BLaER1 (cell line): ENCODE data around the gene NUP205.

Source experiments
- H3K27ac ChIP-seq: shearing (Covaris generic); formaldehyde crosslinking; 2 replicates; pipeline ENCODE4 v1.8.1; 2022
- H3K27me3 ChIP-seq: shearing (Covaris generic); formaldehyde crosslinking; 2 replicates; pipeline ENCODE4 v1.8.1; 2022
- H3K36me3 ChIP-seq: shearing (Covaris generic); formaldehyde crosslinking; 2 replicates; pipeline ENCODE4 v1.8.1; 2022
- H3K4me1 ChIP-seq: shearing (Covaris generic); formaldehyde crosslinking; 2 replicates; pipeline ENCODE4 v1.8.1; 2022
- H3K4me2 ChIP-seq: shearing (Covaris generic); formaldehyde crosslinking; 2 replicates; pipeline ENCODE4 v1.8.1; 2022
- H3K4me3 ChIP-seq: shearing (Covaris generic); formaldehyde crosslinking; 2 replicates; pipeline ENCODE4 v1.8.1; 2022
- H3K9ac ChIP-seq: shearing (Covaris generic); formaldehyde crosslinking; 2 replicates; pipeline ENCODE4 v1.8.1; 2022
- H3K9me3 ChIP-seq: shearing (Covaris generic); formaldehyde crosslinking; 2 replicates; pipeline ENCODE4 v1.8.1; 2022
- H4K20me1 ChIP-seq: shearing (Covaris generic); formaldehyde crosslinking; 2 replicates; pipeline ENCODE4 v1.8.1; 2022
- Cebpa-rat ChIP-seq: shearing (Covaris generic); IDR thresholded peaks from 2 replicates; pipeline ENCODE4 v1.8.1; 2022

NUP205 gene

DNA sequence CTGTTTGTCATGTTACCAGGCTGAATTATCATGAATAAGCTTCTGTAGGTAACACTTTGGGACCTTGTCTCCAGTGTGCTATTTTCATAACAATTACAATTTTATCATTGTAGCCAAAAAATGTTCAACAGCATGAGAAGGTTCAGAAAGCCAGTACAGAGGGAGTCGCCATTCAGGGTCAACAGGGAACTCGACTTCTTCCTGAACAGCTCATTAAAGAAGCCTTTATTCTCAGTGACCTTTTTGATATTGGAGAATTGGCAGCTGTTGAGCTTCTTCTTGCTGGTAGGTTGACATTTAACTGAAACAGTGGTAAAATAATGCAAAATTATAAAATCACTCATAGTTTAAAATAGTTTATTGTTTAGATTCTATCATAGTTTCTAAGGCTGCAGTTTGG is 15.8 kb downstream of the NUP205 start:
- Histone ChIP-seq H3K4me2 (no peak overlapping the region), H3K9ac (no peak overlapping the region), H3K4me1 (0 out of 2 replicates have a peak, but pooled peaks cover 4% of the 10 kb centered on the region), H3K27ac (no peak overlapping the region), H3K27me3 (no peaks in the 10 kb centered on the region), H3K9me3 (no peaks in the 10 kb centered on the region), H3K36me3 (peaks cover 71% of the 10 kb centered on the region), H3K4me3 (no peak overlapping the region), H4K20me1 (peaks cover 39% of the 10 kb centered on the region)
- TF ChIP-seq Cebpa-rat = no peak

DNA sequence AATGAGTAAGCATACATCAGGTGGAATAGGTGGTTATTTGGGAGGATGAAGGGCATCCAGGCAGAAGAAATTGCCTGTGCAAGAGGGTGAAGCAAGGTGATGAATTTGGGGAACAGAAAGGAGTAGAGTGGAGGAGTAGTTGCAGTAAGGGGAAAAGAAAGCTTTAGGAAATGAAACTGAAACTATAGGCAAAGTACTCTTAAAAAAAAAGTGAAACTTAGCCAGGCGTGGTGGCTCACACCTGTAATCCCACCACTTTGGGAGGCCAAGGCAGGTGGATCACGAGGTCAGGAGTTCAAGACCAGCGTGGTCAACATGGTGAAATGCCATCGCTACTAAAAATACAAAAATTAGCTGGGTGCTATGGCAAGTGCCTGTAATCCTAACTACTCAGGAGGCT is 17.6 kb downstream of the NUP205 start:
- no peak overlapping the region for H3K9ac ChIP-seq
- H3K9me3 ChIP-seq = no peaks in the 10 kb centered on the region
- H3K4me3 ChIP-seq = no peak overlapping the region
- no peak overlapping the region for H3K27ac ChIP-seq
- H3K4me2 ChIP-seq = no peak overlapping the region
- H3K36me3 ChIP-seq = peaks cover 88% of the 10 kb centered on the region
- H4K20me1 ChIP-seq = peaks cover 24% of the 10 kb centered on the region
- H3K27me3 ChIP-seq = no peaks in the 10 kb centered on the region
- H3K4me1 ChIP-seq = 0 out of 2 replicates have a peak, but pooled peaks cover 4% of the 10 kb centered on the region
- TF ChIP-seq Cebpa-rat = no peak

DNA sequence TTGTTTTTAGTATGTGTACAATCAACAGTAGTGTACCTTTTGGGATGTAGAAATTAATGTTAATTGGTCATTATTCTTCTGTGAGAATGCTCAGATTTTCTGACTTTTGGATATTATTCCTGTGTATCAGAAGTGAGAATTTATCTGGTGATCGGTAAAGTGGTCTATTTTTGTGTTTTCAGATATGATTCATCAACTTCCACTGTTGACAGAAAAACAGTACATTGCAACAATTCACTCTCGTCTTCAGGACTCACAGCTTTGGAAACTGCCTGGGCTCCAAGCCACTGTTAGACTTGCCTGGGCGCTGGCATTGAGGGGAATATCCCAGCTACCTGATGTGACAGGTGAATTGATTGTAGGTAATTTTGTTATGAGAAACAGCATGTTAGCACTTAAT is 20.9 kb downstream of the NUP205 start:
- no peak overlapping the region for H3K4me2 ChIP-seq
- 0 out of 2 replicates have a peak, but pooled peaks cover 5% of the 10 kb centered on the region for H4K20me1 ChIP-seq
- no peak overlapping the region for H3K27ac ChIP-seq
- H3K36me3 ChIP-seq = peaks cover 98% of the 10 kb centered on the region
- H3K4me1 ChIP-seq = 0 out of 2 replicates have a peak, but pooled peaks cover 4% of the 10 kb centered on the region
- TF ChIP-seq Cebpa-rat = no peak
- H3K4me3 ChIP-seq = no peak overlapping the region
- no peaks in the 10 kb centered on the region for H3K27me3 ChIP-seq
- no peaks in the 10 kb centered on the region for H3K9me3 ChIP-seq
- no peak overlapping the region for H3K9ac ChIP-seq

DNA sequence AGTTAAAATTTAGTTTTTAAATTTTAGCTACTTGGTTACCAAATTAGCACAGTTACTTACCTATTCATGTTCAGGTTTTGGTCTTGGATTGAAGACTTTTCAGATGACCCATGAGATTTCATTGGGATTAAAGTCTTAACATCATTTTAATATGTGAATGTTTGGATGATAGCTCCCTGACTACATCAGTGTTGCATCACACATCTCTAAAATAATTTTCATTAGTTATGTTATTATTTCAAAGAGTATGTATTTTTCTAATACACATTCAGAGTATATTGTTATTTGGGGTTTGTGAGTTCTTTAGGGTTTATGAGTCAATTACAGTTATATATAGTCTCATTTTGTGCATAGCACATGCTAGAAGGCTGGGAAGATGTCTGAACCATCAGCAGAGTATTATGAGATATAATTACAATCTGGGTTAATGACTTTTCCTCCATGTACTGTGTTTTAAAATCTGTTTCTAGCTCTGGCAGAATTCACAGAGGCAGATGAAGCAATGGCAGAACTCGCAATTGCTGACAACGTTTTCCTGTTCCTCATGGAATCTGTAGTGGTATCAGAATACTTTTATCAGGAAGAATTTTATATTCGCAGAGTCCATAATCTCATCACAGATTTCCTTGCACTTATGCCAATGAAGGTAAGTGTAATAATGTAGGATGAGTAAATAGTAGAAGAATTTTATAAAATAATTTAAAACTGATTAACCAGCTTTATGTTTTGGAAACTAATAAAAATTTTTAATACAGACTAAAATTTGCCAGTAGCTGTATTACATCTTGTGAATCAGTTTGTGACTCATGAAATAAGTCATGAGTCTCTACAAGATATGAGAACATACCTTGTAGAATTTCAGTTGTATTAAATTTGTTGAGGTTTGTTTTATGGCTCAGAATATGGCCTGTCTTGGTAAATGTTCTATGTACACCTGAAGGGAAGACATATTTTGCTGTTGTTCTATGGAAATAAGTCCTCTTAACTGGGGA is 26.9 kb downstream of the NUP205 start:
- H3K4me2 ChIP-seq = no peak overlapping the region
- no peaks in the 10 kb centered on the region for H3K4me1 ChIP-seq
- H3K9me3 ChIP-seq = no peaks in the 10 kb centered on the region
- no peak overlapping the region for H3K4me3 ChIP-seq
- no peak overlapping the region for H3K27ac ChIP-seq
- peaks cover 97% of the 10 kb centered on the region for H3K36me3 ChIP-seq
- H3K9ac ChIP-seq = no peak overlapping the region
- H4K20me1 ChIP-seq = no peaks in the 10 kb centered on the region
- TF ChIP-seq Cebpa-rat = no peak
- H3K27me3 ChIP-seq = no peaks in the 10 kb centered on the region

DNA sequence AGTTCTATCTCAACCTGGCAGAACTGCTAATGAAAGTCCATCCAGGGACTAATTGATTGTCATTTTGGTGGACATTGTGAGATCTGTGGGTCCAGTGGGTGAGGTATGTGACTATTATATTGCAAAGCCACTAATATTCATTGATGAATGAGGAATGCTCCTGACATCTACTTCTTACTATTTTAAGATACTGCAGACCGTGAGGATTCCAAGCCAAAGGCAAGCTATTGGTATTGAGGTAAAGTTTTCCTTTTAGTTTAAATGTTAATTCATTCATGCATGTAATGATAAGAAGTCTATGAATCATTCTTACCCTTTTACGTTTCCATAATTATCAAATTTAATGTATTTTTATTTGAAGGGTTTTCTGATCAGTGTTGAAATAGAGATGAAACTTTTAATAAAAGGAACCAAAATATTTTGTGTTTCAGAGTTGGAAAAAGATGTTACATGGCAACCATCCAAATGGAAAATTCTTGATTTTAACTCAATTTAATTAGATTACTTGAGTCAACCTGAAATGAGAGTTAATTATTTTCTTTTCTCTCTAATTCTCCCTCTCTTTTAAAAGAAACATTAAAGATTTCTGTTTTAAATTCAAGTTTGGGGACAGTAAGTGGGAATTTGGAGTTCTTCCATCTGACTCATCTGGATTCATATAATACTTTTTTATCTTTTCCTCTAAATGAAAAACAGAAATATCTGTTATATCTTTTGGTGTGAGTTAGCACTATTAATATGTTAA is 39.6 kb downstream of the NUP205 start:
- Histone ChIP-seq H3K4me2 (no peak overlapping the region), H3K27me3 (no peaks in the 10 kb centered on the region), H3K27ac (no peak overlapping the region), H3K4me1 (no peaks in the 10 kb centered on the region), H3K9ac (no peak overlapping the region), H3K9me3 (no peaks in the 10 kb centered on the region), H3K4me3 (no peak overlapping the region), H4K20me1 (no peaks in the 10 kb centered on the region), H3K36me3 (peaks cover 96% of the 10 kb centered on the region)
- TF ChIP-seq Cebpa-rat = no peak

DNA sequence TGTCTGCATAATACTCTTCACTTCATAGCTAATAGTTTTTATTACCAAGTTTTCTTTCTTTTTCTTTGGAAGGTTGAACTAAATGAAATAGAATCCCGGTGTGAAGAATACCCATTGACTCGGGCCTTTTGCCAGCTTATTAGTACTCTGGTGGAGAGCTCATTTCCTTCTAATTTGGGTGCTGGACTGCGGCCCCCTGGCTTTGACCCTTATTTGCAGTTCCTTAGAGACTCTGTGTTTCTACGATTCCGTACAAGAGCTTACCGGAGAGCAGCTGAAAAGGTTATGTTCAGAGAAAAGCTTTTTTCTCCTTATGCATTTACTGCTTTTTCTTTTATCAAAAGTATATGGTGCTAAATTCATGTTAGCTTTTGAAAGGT is 40.2 kb downstream of the NUP205 start:
- no peak overlapping the region for H3K9ac ChIP-seq
- no peak for TF ChIP-seq Cebpa-rat
- no peaks in the 10 kb centered on the region for H3K9me3 ChIP-seq
- peaks cover 96% of the 10 kb centered on the region for H3K36me3 ChIP-seq
- H3K27me3 ChIP-seq = no peaks in the 10 kb centered on the region
- H3K4me3 ChIP-seq = no peak overlapping the region
- H3K4me2 ChIP-seq = no peak overlapping the region
- H4K20me1 ChIP-seq = no peaks in the 10 kb centered on the region
- no peak overlapping the region for H3K27ac ChIP-seq
- no peaks in the 10 kb centered on the region for H3K4me1 ChIP-seq

DNA sequence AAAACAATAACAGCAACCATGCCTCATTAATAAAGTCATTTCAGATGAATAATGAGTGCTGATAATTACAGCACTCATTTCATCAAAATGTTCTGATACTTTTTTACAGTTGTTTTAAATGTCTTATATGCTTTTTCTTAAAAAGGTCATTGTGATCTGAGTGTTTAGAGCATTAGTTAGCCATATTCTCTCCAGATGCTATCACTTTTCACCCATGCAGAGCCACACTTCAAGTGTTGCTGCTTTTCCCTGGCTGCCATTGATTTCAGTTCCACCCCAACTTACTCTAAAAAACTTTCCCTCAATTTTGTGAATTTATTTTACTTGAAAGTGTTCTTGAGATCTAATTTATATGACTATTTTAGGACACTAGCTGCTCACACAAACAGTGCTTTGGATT is 41.8 kb downstream of the NUP205 start:
- H3K4me1 ChIP-seq = no peaks in the 10 kb centered on the region
- no peak overlapping the region for H3K27ac ChIP-seq
- no peak for TF ChIP-seq Cebpa-rat
- no peak overlapping the region for H3K4me2 ChIP-seq
- H3K9me3 ChIP-seq = no peaks in the 10 kb centered on the region
- no peaks in the 10 kb centered on the region for H3K27me3 ChIP-seq
- peaks cover 96% of the 10 kb centered on the region for H3K36me3 ChIP-seq
- H3K4me3 ChIP-seq = no peak overlapping the region
- H4K20me1 ChIP-seq = no peaks in the 10 kb centered on the region
- H3K9ac ChIP-seq = no peak overlapping the region

DNA sequence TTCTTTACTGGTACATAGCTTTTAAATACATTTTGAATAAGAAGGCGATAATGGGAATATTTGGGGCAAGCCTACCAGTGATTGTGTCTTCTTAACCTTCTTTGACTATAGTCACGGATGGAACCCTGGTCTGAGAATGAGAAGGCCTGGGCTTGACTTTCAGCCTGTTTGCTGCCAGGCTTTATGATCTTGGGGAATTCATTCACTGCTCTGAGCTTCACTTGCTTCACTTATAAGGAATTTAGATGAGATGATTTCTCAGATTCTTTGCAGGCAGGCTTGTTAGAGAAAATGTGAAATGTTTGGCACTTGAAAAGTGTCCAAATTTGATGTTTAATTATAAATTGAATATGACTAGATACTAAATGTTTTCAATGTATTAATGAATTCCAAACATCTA is 42.5 kb downstream of the NUP205 start:
- Histone ChIP-seq H3K4me3 (no peak overlapping the region), H3K9ac (no peak overlapping the region), H3K4me1 (no peaks in the 10 kb centered on the region), H3K4me2 (no peak overlapping the region), H3K27me3 (no peaks in the 10 kb centered on the region), H3K27ac (no peak overlapping the region), H4K20me1 (no peaks in the 10 kb centered on the region), H3K9me3 (no peaks in the 10 kb centered on the region), H3K36me3 (peaks cover 96% of the 10 kb centered on the region)
- TF ChIP-seq Cebpa-rat = no peak

DNA sequence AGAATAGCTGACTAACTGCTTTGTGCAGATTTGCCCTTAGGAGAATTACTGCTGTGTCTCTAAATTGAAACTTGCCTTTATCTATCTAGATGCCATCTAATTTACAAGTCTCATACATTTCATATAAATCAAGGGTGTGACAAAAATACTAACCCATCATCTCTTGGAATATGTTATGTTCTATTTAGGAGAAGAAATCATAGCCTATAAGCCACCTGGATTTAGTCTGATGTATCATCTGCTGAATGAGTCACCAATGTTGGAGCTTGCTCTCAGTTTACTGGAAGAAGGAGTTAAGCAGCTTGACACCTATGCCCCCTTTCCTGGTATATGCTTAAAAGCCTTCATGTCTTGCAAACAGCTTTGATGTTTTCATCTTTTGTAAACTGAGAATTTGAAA is 43.5 kb downstream of the NUP205 start:
- Histone ChIP-seq H3K27me3 (no peaks in the 10 kb centered on the region), H3K27ac (no peak overlapping the region), H4K20me1 (no peaks in the 10 kb centered on the region), H3K9ac (no peak overlapping the region), H3K4me1 (no peaks in the 10 kb centered on the region), H3K36me3 (peaks cover 93% of the 10 kb centered on the region), H3K4me2 (no peak overlapping the region), H3K4me3 (no peak overlapping the region), H3K9me3 (no peaks in the 10 kb centered on the region)
- TF ChIP-seq Cebpa-rat = no peak

DNA sequence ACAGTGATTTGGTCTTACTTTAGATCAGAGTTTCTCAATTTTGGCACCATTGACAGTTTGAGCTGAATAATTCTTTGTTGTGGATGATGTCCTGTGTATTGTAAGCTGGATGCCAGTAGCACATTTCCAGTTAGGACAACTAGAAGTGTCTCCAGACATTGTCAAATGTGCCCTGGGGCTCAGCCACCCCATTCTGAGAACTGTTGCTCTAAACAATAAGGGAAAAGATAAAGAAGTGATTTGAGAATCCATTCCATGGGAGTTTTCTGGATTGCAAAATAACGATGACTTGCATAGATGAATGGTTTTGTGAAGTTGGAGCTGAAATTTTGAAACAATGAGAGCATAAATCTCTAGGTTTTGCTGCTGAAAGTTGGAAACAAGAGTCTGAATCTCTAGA is 44.6 kb downstream of the NUP205 start:
- Histone ChIP-seq H3K4me3 (no peak overlapping the region), H3K27me3 (no peaks in the 10 kb centered on the region), H3K27ac (no peak overlapping the region), H3K36me3 (peaks cover 93% of the 10 kb centered on the region), H4K20me1 (no peaks in the 10 kb centered on the region), H3K4me2 (no peak overlapping the region), H3K9ac (no peak overlapping the region), H3K4me1 (no peaks in the 10 kb centered on the region), H3K9me3 (no peaks in the 10 kb centered on the region)
- no peak for TF ChIP-seq Cebpa-rat
